Suppressor macrophage (primary cell): Measurements from ENCODE around the gene CT45A8.
"Not testable (repeated sequence)": the region's sequence is repeated elsewhere in the genome, so short reads cannot be mapped to it uniquely, and the experiment has no call there.

ENCODE experiments used
- DNase-seq, 4 experiments: peaks; one replicate each; pipeline ENCODE4 v3.0.0-alpha.2; 2020 to 2022
- total RNA-seq, 17 experiments: gene quantifications; one replicate each; lab custom pipeline; 2026; ENCODE audit warnings: mixed read lengths in 6 of 17, inconsistent platforms in 3 of 17; lab: John Stamatoyannopoulos, UW

CT45A8 gene
- 0 reads per million in 17 experiments for total RNA-seq

GRCh38 chrX:135854438-135854837 lies at the start of gene CT45A8:
Gene CT45A8, minus strand, starts transcription at chrX:135854538. Its CDS starts 3,755 bp downstream, at chrX:135850783.
- not testable (repeated sequence) for DNase-seq

GRCh38 chrX:135893294-135893817 lies 39.0 kb upstream of the CT45A8 start, which contains the start of the genes CT45A10 and SAGE1:
Gene CT45A10, minus strand, starts transcription at chrX:135893444. Its CDS starts 8,100 bp downstream, at chrX:135885344.
Gene SAGE1, plus strand, starts transcription at chrX:135893716. Its CDS starts 2,527 bp downstream, at chrX:135896243.
- DNase-seq, result no peak

- no peak for DNase-seq
Measured at GRCh38 chrX:135892781-135893180, 38.4 kb upstream of the CT45A8 start.

GRCh38 chrX:135890087-135890585 lies 35.8 kb upstream of the CT45A8 start:
- DNase-seq, result peak in 1 of 4 experiments; percentile 6

- peak in 3 of 4 experiments; percentile 1 to 38 (median 10) for DNase-seq
Measured at GRCh38 chrX:135888976-135889375, 34.6 kb upstream of the CT45A8 start.

GRCh38 chrX:135888230-135888629 lies 33.9 kb upstream of the CT45A8 start:
- not testable (repeated sequence) for DNase-seq

GRCh38 chrX:135882741-135883140 lies 28.4 kb upstream of the CT45A8 start:
- DNase-seq, result peak in 2 of 4 experiments; percentile 2 to 4

- not testable (repeated sequence) for DNase-seq
Measured at GRCh38 chrX:135871712-135872111, 17.4 kb upstream of the CT45A8 start, which contains the start of gene CT45A9. Gene CT45A9, minus strand, starts transcription at chrX:135871812. Its CDS starts 3,751 bp downstream, at chrX:135868061.

- not testable (repeated sequence) for DNase-seq
Measured at GRCh38 chrX:135837180-135837579, 17.2 kb downstream of the CT45A8 start, which contains the start of gene CT45A7. Gene CT45A7, minus strand, starts transcription at chrX:135837280. Its CDS starts 3,747 bp downstream, at chrX:135833533.

GRCh38 chrX:135819912-135820311 lies 34.4 kb downstream of the CT45A8 start, which contains the start of gene CT45A2:
Gene CT45A2, minus strand, starts transcription at chrX:135820012. Its CDS starts 3,747 bp downstream, at chrX:135816265.
- not testable (repeated sequence) for DNase-seq

GRCh38 chrX:135802687-135803086 lies 51.7 kb downstream of the CT45A8 start, which contains the start of gene CT45A6:
Gene CT45A6, minus strand, starts transcription at chrX:135802787. Its CDS starts 3,794 bp downstream, at chrX:135798993.
- DNase-seq, result not testable (repeated sequence)
